ENCODE results near the gene CD2. TPM values are rescaled to one million over a fixed set of nuclear protein-coding genes. Genes with fewer than 3 reads are reported as not detected.

Gene CD2
- total and polyA plus RNA-seq, 2 of the 8 experiments (the other 6 are each of a cell fraction or from before 2014, with no cell fraction given) = not detected

GRCh38 chr1:116764906-116765862, 11.0 kb downstream of the CD2 start (continued):
- TF ChIP-seq TAF7 (optimal IDR thresholded peaks at IDR 0.05; ENCODE audit: borderline replicate concordance, low read depth, low read length) (no peak), SP4 (IDR thresholded peaks at IDR 0.05; ENCODE audit: low read length) (no peak), MAX (IDR thresholded peaks at IDR 0.05) (no peak), EZH2 (IDR thresholded peaks at IDR 0.05; ENCODE audit: low read depth, low read length, severe bottlenecking) (no peak), POLR2A (IDR thresholded peaks at IDR 0.05; ENCODE audit: control extremely low read depth in 1 of 2, low read depth in 2 of 2, low read length in 2 of 2) (no peak), RFX5 (IDR thresholded peaks at IDR 0.05; ENCODE audit: borderline replicate concordance, low read depth, low read length) (no peak), CHD2 (IDR thresholded peaks at IDR 0.05; ENCODE audit: low read length) (no peak)

Data from H1 (cell line).